ENCODE data around the gene KIF12.

GRCh38 chr9:114049441-114050225, 49.5 kb downstream of the KIF12 start:
- TF ChIP-seq CTCF (IDR thresholded peaks at IDR 0.05) = no peak
- TF ChIP-seq POLR2A (IDR thresholded peaks at IDR 0.05) = no peak

All from esophagus squamous epithelium (tissue), 4 donors.